Sigmoid colon (tissue), 7 donors: ENCODE data around the gene ANKMY1. TPM values are rescaled to one million over a fixed set of nuclear protein-coding genes. Genes with fewer than 3 reads are reported as not detected.

Experiments
- DNase-seq: peaks from one replicate; pipeline ENCODE4 v3.0.0-alpha.2; 2019
- H3K27ac ChIP-seq, 4 donors: fragments of 200-600 bp; sonication (generic); one replicate each; pipeline ENCODE4 v1.5.1; 2016 to 2019; ENCODE audit warnings: mild to moderate bottlenecking in 1 of 4
- H3K27me3 ChIP-seq, 3 donors: fragments of 200-600 bp; sonication (generic); one replicate each; pipeline ENCODE4 v1.5.1; 2019; ENCODE audit warnings: mild to moderate bottlenecking in 1 of 3
- H3K36me3 ChIP-seq, 4 donors: fragments of 200-600 bp; sonication (generic); one replicate each; pipeline ENCODE4 v1.5.1; 2016 to 2019
- H3K4me1 ChIP-seq, 4 donors: fragments of 200-600 bp; sonication (generic); one replicate each; pipeline ENCODE4 v1.5.1; 2017 to 2019
- H3K4me3 ChIP-seq, 4 donors: fragments of 200-600 bp; sonication (generic); one replicate each; pipeline ENCODE4 v1.5.1; 2017 to 2019; ENCODE audit warnings: mild to moderate bottlenecking in 2 of 4, moderate library complexity in 1 of 4
- H3K9me3 ChIP-seq, 4 donors: fragments of 200-600 bp in 3 of 4; sonication (generic) in 3 of 4; one replicate each; pipeline versions ENCODE4 v1.5.1 to v1.6.1; 2013 to 2019
- EP300 ChIP-seq, 4 donors: sonication (generic); formaldehyde crosslinking; IDR thresholded peaks; one replicate each; pipeline ENCODE4 v1.6.1; 2017; ENCODE audit warnings: antibody characterized with exemption in 4 of 4
- POLR2A ChIP-seq, 2 donors: fragments of 450-650 bp; IDR thresholded peaks; one replicate each; pipeline ENCODE4 v1.6.1; 2016; ENCODE audit warnings: antibody characterized with exemption in 2 of 2, mild to moderate bottlenecking in 2 of 2, moderate library complexity in 2 of 2
- POLR2AphosphoS5 ChIP-seq, 4 donors: sonication (generic); formaldehyde crosslinking; IDR thresholded peaks; one replicate each; pipeline ENCODE4 v1.6.1; 2017; ENCODE audit warnings: antibody characterized with exemption in 4 of 4
- WGBS, 2 donors: extraction: QIAGEN DNeasy Blood & Tissue Kit; methylation state at CpG; one replicate each; pipeline ENCODE4 v1.1.7; 2013; 5-methylcytosine and 5-hydroxymethylcytosine counted together
- intact Hi-C: fragments of 100-400 bp; cut with DNase I; formaldehyde crosslinking; loops from one replicate; pipeline ENCODE4 v1.15.1; 2023
- polyA plus RNA-seq, 3 donors: library from polyadenylated mRNA; stranded (reverse); fragments of 200-250 nt; gene quantifications; one replicate each; pipeline ENCODE4 v1.2.3, GENCODE V29; 2013
- total RNA-seq, 4 donors: library from RNA; depleted of rRNA; stranded (reverse); fragments of >200 nt; gene quantifications; one replicate each; pipeline ENCODE4 v1.1.0, GENCODE V29; 2016
- TF ChIP-seq, protein P1 (sequence below), 4 experiments: fragments of 450-650 bp in 3 of 4; fragments of 200-600 bp in 1 of 4; IDR thresholded peaks; one replicate each; pipeline ENCODE4 v1.5.1; 2016 to 2019; ENCODE audit warnings: antibody characterized with exemption in 4 of 4, mild to moderate bottlenecking in 3 of 4, moderate library complexity in 2 of 4
- donor health status: healthy with polysubstance abuse.
- donor health status: Bipolar disorder and iron deficiency.
- donor health status: healthy.

Gene ANKMY1
- total and polyA plus RNA-seq, 7 donors = 3.6 to 14.0 (median 8.9) TPM

DNA sequence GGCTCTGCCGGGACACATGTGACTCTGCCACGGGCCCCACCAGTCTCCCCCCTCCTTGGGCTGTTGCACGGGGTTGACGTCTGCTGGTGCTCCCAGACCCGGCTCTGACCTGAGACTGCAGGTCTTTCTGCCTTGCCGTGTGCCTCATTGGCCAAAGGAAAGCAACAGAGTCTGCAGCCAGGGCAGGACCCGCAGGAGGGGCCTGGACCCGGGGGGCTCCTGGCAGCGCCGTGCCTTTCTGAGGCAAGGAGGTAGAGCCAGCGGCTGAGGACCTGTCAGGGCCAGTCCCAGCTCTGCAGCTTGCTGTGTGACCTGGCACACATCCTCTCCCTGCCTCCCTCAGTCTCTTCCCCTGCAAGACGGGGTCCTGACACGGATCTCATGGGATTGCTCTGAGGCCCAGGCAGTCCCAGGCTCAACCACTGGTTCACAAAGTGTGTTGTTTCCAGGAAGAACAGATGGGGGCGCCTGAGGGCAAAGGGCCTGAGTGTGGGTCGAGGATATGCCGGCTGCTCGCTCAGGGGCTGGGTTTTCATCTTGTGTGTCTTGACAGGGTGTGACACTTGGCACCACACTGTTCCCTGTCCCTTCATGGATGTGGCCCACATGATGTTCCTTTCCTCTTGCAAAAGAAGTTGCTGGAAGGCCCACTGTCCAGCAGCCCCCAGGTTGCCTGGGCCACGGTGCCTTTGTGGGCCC is 37.7 kb upstream of the ANKMY1 start:
- Histone ChIP-seq H3K4me3 (no peak overlapping the region), H3K4me1 (peaks cover 0 to 41% (median 27%) of the 10 kb centered on the region in 4 donors), H3K27ac (peak overlapping the region in 2 of 4 donors; percentile 28 to 51), H3K9me3 (no peaks in the 10 kb centered on the region), H3K36me3 (peaks cover 0 to 51% (median 27%) of the 10 kb centered on the region in 4 donors), H3K27me3 (no peaks in the 10 kb centered on the region)
- DNase-seq = peak; percentile 63
- 72 to 80% methylated on average over 18 of the region's 18 CpGs for WGBS, 2 donors
- intact Hi-C loops = loop anchor here (5.0 kb wide), 1 partner anchor 38 kb away; the partner anchor contains the start of gene ANKMY1
- TF ChIP-seq POLR2AphosphoS5 (IDR thresholded peaks at IDR 0.05) = no peak
- TF ChIP-seq, protein P1, sequence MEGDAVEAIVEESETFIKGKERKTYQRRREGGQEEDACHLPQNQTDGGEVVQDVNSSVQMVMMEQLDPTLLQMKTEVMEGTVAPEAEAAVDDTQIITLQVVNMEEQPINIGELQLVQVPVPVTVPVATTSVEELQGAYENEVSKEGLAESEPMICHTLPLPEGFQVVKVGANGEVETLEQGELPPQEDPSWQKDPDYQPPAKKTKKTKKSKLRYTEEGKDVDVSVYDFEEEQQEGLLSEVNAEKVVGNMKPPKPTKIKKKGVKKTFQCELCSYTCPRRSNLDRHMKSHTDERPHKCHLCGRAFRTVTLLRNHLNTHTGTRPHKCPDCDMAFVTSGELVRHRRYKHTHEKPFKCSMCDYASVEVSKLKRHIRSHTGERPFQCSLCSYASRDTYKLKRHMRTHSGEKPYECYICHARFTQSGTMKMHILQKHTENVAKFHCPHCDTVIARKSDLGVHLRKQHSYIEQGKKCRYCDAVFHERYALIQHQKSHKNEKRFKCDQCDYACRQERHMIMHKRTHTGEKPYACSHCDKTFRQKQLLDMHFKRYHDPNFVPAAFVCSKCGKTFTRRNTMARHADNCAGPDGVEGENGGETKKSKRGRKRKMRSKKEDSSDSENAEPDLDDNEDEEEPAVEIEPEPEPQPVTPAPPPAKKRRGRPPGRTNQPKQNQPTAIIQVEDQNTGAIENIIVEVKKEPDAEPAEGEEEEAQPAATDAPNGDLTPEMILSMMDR (IDR thresholded peaks at IDR 0.05) = no peak
- no peak for TF ChIP-seq POLR2A (IDR thresholded peaks at IDR 0.05)
- TF ChIP-seq EP300 (IDR thresholded peaks at IDR 0.05) = no peak

GRCh38 chr2:240594511-240595380 is 37.0 kb upstream of the ANKMY1 start:
- DNase-seq = peak; percentile 61

GRCh38 chr2:240593703-240594451 is 36.1 kb upstream of the ANKMY1 start:
- peaks cover 0 to 54% (median 29%) of the 10 kb centered on the region in 4 donors for H3K36me3 ChIP-seq
- H3K9me3 ChIP-seq = no peaks in the 10 kb centered on the region
- 95% methylated on average over 19 of the region's 19 CpGs for WGBS, 2 donors
- no peak overlapping the region for H3K27ac ChIP-seq
- H3K4me1 ChIP-seq = peaks cover 0 to 40% (median 27%) of the 10 kb centered on the region in 4 donors
- no peak for TF ChIP-seq EP300 (IDR thresholded peaks at IDR 0.05)
- no peak for TF ChIP-seq POLR2AphosphoS5 (IDR thresholded peaks at IDR 0.05)
- no peak for TF ChIP-seq POLR2A (IDR thresholded peaks at IDR 0.05)
- TF ChIP-seq, protein P1 (IDR thresholded peaks at IDR 0.05) = no peak
- DNase-seq = peak; percentile 61
- intact Hi-C loops = no loop called here
- H3K27me3 ChIP-seq = no peaks in the 10 kb centered on the region
- H3K4me3 ChIP-seq = no peak overlapping the region

More at GRCh38 chr2:240594511-240595380, 37.0 kb upstream of the ANKMY1 start:
- no peak overlapping the region for H3K27ac ChIP-seq
- no peaks in the 10 kb centered on the region for H3K27me3 ChIP-seq
- H3K36me3 ChIP-seq = peaks cover 0 to 56% (median 30%) of the 10 kb centered on the region in 4 donors
- H3K4me1 ChIP-seq = peaks cover 0 to 41% (median 27%) of the 10 kb centered on the region in 4 donors
- no peak overlapping the region for H3K4me3 ChIP-seq
- intact Hi-C loops = loop anchor here (5.0 kb wide), 1 partner anchor 37 kb away; the partner anchor contains the start of gene ANKMY1
- no peaks in the 10 kb centered on the region for H3K9me3 ChIP-seq
- TF ChIP-seq, protein P1 (IDR thresholded peaks at IDR 0.05) = no peak
- TF ChIP-seq POLR2AphosphoS5 (IDR thresholded peaks at IDR 0.05) (no peak), POLR2A (IDR thresholded peaks at IDR 0.05) (no peak), EP300 (IDR thresholded peaks at IDR 0.05) (no peak)
- 92 to 94% methylated on average over 34 of the region's 34 CpGs for WGBS, 2 donors

- no peaks in the 10 kb centered on the region for H3K9me3 ChIP-seq
- intact Hi-C loops = no loop called here
- H3K27me3 ChIP-seq = no peaks in the 10 kb centered on the region
- WGBS, 2 donors = 93 to 94% methylated on average over 20 of the region's 20 CpGs
- peak; percentile 46 for DNase-seq
- peaks cover 0 to 47% (median 22%) of the 10 kb centered on the region in 4 donors for H3K36me3 ChIP-seq
- H3K27ac ChIP-seq = no peak overlapping the region
- H3K4me1 ChIP-seq = peaks cover 0 to 38% (median 29%) of the 10 kb centered on the region in 4 donors
- TF ChIP-seq POLR2AphosphoS5 (IDR thresholded peaks at IDR 0.05) (no peak), EP300 (IDR thresholded peaks at IDR 0.05) (no peak), POLR2A (IDR thresholded peaks at IDR 0.05) (no peak)
- TF ChIP-seq, protein P1 (IDR thresholded peaks at IDR 0.05) = no peak
- H3K4me3 ChIP-seq = no peak overlapping the region
These were observed 35.4 kb upstream of the ANKMY1 start for GRCh38 chr2:240593026-240593702.
